GM19455 (cell line): ENCODE measurements around the gene TULP4.
A peak's percentile ranks its signal among the peaks of the same experiment; 100 is the strongest.
"Not testable (repeated sequence)": the region's sequence is repeated elsewhere in the genome, so short reads cannot be mapped to it uniquely, and the experiment has no call there.

Source experiments
- ATAC-seq: cut with Tn5 transposase; IDR thresholded peaks from one replicate; pipeline ENCODE4 v1.9.1; 2021; ENCODE audit not compliant: unreplicated experiment

The TULP4 gene

GRCh38 chr6:158457616-158458278 lies 145.5 kb downstream of the TULP4 start:
- no peak for ATAC-seq

- no peak for ATAC-seq
Observed at GRCh38 chr6:158459726-158460125, 147.5 kb downstream of the TULP4 start.

GRCh38 chr6:158460602-158461169 lies 148.4 kb downstream of the TULP4 start:
- ATAC-seq, result no peak

GRCh38 chr6:158461954-158462353 lies 149.7 kb downstream of the TULP4 start:
- ATAC-seq, result no peak

- ATAC-seq, result no peak
Observed at GRCh38 chr6:158464483-158464882, 152.2 kb downstream of the TULP4 start.

- ATAC-seq, result no peak
Observed at GRCh38 chr6:158465257-158465656, 153.0 kb downstream of the TULP4 start.

- no peak for ATAC-seq
Observed at GRCh38 chr6:158465747-158466146, 153.5 kb downstream of the TULP4 start.

GRCh38 chr6:158467923-158468322 lies 155.7 kb downstream of the TULP4 start:
- no peak for ATAC-seq

- ATAC-seq, result no peak
Observed at GRCh38 chr6:158468666-158469065, 156.4 kb downstream of the TULP4 start.

GRCh38 chr6:158470023-158470422 lies 157.8 kb downstream of the TULP4 start:
- ATAC-seq, result not testable (repeated sequence)

- no peak for ATAC-seq
Observed at GRCh38 chr6:158471339-158471738, 159.1 kb downstream of the TULP4 start.

GRCh38 chr6:158472447-158472846 lies 160.2 kb downstream of the TULP4 start:
- ATAC-seq, result no peak

GRCh38 chr6:158474961-158475343 lies 162.7 kb downstream of the TULP4 start:
- ATAC-seq, result peak; percentile 21

- peak; percentile 84 for ATAC-seq
Observed at GRCh38 chr6:158475344-158476302, 163.4 kb downstream of the TULP4 start.

GRCh38 chr6:158476389-158476788 lies 164.1 kb downstream of the TULP4 start:
- ATAC-seq, result no peak

- ATAC-seq, result not testable (repeated sequence)
Observed at GRCh38 chr6:158477722-158478121, 165.5 kb downstream of the TULP4 start.

GRCh38 chr6:158480989-158481388 lies 168.7 kb downstream of the TULP4 start:
- no peak for ATAC-seq

GRCh38 chr6:158481690-158482473 lies 169.6 kb downstream of the TULP4 start:
- no peak for ATAC-seq

- no peak for ATAC-seq
Observed at GRCh38 chr6:158485431-158485830, 173.2 kb downstream of the TULP4 start.

- ATAC-seq, result no peak
Observed at GRCh38 chr6:158487495-158487894, 175.2 kb downstream of the TULP4 start.

- no peak for ATAC-seq
Observed at GRCh38 chr6:158488065-158488464, 175.8 kb downstream of the TULP4 start.
